ENCODE data around the gene APOL3. TPM values are rescaled to one million over a fixed set of nuclear protein-coding genes. Genes with fewer than 3 reads are reported as not detected.
"Not testable (repeated sequence)": the region's sequence is repeated elsewhere in the genome, so short reads cannot be mapped to it uniquely, and the experiment has no call there.

APOL3 gene
- total RNA-seq, 1 donor from 2014 or later, result 8.7 TPM

- ATAC-seq, result no peak
These were observed 32.6 kb upstream of the APOL3 start for GRCh38 chr22:36193171-36193570.

DNA sequence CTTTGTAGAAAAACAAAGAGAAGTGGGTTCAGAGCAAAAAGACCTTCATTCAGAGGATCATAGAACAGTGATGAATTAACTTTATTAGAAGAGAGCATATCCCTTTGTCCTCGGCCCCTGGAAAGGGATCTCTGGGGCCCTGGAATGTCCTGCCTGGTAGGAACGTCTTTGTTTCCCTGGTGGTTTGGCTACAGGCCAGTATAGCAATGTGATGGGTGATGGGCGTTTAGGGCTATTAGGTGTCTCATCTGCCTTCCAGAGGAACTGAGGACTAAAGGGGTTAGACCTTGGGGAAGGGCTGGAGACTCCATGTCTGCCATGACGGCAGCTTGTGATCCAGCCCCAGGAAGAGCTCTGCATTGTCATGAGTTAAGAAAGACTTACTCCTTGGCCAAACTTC is 32.0 kb upstream of the APOL3 start:
- ATAC-seq, result no peak

- no peak for ATAC-seq
These were observed 30.7 kb upstream of the APOL3 start for GRCh38 chr22:36191106-36191836.

DNA sequence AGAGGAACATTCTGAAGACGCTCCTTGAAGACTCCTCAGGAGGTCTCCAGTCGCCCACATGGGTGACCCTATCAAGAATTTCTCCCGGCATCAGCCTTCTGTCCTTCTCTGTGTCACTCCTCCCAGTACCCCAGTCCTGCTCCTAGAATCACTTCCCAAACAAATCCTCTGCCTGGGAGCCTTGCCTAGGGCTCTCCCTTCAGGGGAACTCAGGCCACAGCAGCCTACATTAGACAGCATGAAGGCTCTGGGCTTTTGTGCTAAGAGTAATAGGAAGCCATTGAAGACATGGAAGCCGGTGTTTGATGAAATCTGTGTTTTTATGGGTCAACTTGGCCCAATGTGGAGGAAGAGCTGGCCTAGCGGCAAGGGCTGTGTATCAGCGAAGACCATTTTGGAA is 27.3 kb upstream of the APOL3 start:
- not testable (repeated sequence) for ATAC-seq

GRCh38 chr22:36185828-36186624 is 25.5 kb upstream of the APOL3 start:
- no peak for ATAC-seq

- no peak for ATAC-seq
These were observed 24.0 kb upstream of the APOL3 start for GRCh38 chr22:36184433-36185025.

DNA sequence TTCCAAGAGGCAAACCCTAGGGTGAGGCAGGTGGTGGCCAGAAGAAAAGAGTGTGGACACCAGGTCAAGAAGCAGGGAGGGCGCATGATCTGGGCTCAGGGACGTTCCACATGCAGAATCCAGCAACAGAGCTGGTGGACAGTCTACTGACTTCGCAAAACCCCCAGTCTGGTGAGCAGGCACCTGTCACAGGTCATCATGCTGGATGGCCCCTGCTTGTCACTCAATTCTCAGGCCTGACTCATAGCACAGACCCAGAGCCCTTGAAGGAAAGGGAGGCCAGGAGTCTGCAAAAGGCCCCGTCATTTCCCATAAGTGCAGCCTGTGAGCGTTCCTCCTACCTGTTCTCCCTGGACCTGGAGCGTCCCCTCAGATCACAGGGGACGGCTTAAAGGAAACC is 22.9 kb upstream of the APOL3 start:
- no peak for ATAC-seq

DNA sequence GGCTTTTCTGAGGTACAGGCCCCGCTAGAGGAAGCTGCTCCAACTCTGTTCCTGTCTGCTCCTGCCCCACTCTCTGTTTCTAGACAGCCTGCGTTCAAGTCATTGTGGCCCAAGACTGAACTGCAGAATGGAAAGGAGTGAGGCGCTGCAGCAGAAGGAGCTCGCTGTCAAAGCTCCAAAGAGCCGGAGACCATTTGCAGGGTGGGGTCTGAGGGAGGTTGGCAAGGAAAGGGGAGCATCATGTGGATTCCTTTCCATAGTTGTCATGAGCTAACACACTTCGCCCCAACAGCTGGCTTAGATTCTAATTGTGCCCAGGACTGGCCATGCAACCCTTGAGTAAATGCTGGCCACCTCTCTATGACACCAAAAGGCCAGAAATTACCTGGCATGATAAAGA is 22.3 kb upstream of the APOL3 start:
- ATAC-seq, result no peak

- ATAC-seq, result no peak
These were observed 21.5 kb upstream of the APOL3 start for GRCh38 chr22:36182056-36182455.

DNA sequence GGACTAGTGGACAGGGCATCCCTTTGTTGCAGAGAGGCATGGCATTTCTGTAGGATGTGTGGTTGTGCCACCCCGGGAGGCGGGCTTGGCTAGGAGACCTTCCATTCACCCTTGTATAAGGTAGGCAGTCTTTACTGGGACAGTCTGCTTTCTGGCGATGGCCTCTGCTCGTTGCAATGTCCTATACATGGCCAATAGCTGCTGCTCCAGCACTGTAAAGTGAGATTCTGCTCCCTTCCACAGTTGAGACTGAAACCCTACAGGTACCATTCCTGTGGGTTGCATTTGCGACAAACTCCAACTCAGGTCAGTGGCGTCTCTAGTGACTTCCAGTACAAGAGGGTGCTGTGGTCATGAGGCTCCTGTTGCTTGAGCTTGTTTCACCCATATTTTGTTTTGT is 20.4 kb upstream of the APOL3 start:
- ATAC-seq, result no peak

DNA sequence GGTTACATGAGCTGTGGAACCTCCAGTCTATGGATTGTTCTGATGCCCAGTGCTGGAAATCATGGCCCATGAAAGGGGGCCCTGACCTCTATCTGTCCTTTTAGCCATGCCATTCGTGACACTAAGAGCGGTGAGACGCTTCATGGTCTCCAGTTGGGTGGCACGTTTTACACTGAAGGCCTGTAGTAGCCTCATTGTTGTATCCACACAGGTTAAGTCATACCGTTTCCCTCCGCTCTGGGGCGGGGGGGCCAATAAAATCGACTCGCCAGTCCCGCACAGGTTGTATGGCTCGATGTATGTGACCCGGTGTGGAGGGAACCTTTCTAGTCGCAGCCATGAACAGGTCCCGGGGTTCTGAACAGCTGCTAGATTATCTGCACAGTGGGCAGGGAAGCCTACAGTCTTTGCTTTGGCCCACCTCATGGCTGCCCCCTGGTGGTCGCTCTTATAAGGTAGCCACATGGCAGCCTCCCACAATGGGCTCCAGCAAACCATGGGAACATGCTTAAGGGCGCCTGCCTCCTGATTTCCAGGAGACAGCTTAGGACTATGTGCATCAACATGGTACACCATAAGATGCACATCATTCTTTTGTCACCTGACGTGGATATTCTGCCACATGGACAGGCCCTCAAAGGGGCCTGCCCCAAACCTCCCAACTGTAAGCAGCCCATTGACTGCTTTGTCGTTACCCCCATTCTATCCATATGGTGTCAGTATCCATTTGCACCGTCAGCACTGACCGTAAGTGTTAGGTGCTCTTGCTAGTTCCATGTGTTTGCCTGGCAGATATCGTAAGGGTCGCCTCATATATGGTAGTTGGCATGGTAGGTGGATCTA is 19.7 kb upstream of the APOL3 start:
- ATAC-seq, result peak; percentile 87

DNA sequence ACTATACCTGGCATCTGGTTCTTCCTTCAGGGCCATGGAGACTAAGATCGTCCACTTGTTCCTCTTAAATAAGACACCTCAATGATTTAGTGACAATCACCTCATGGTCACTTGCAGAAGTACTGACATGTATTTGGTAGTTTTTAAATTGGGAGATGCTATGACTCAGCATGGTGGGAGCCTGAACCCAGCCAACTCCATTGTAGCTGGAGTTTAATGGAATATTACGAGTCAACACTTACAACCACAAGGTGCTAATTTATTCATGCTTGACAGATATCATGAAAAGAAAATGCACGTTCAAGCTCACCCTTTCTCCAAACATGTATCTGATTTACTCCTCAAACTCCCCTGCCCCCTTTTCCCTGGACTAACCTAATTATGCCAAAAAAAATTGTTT is 16.6 kb upstream of the APOL3 start:
- ATAC-seq, result no peak

DNA sequence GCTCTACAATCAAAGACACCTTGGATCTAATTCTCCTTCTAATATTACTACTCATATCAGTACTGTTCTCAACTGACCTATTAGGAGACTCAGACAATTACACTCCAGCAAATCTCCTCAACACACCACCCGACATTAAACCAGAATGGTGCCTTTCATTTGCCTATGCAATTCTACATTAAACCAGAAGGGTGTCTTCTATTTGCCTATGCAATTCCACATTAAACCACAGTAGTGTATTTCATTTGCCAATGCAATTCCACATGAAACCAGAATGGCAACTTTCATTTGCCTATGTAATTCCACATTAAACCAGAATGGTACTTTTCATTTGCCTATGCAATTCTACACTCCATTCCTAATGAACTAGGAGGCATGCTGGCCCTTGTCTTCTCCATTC is 15.3 kb upstream of the APOL3 start:
- no peak for ATAC-seq

DNA sequence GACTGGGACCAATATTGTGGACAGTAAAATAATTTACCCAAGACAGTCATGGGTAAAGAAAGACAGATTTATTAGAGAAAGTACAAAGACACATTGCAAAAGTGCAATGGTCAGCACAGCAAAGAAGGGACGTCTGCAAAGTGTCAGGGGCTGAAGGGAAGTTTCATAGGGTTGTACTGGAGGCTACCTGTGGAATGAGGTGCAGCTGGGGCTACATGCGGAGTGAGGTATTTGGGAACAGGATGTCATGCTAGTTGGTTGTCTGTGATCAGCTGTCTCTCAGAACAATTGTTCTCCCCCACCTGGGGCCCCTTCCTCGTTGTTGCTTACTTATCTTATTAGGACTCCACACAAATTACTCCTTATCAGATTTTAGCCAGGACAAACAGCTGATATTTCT is 11.4 kb upstream of the APOL3 start:
- no peak for ATAC-seq

DNA sequence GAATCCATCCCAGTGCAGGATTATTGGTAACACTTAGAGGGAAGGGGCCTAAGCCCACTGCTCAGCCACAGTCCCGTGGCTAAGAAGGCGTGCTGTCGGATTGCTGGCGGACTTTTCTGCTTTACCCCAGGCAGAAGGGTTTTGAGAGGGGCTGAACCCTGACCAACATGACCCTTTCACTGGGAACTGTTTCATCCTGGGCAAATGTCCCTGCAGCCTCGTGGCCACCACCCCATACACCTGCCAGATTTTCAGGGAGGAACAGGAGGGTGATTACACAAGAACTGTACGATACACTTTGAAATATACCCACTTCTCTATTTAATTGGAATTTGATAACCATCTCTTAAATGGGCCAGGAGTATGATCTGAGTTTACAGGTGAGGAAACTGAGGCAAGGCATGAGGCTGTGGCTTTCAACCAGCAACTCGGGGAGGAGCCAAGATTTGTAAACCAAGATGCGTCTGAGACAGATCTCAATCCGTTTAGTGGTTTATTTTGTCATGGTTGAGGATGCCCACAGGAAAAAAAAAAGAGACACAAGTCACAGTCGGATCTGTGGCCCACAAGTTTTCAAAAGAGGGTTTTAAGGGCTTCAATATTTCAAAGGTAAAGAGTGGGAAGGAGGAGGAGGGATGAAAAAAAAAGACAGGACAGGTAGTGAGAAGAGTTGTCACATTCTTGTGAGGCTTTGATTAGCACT is 6.1 kb upstream of the APOL3 start:
- ATAC-seq, result no peak

GRCh38 chr22:36166086-36166485 is 5.5 kb upstream of the APOL3 start:
- ATAC-seq, result no peak

GRCh38 chr22:36165141-36165540 is 4.6 kb upstream of the APOL3 start:
- ATAC-seq, result no peak

GRCh38 chr22:36164621-36165020 is 4.1 kb upstream of the APOL3 start:
- ATAC-seq, result no peak

GRCh38 chr22:36163497-36163896 is 2.9 kb upstream of the APOL3 start:
- ATAC-seq, result no peak

DNA sequence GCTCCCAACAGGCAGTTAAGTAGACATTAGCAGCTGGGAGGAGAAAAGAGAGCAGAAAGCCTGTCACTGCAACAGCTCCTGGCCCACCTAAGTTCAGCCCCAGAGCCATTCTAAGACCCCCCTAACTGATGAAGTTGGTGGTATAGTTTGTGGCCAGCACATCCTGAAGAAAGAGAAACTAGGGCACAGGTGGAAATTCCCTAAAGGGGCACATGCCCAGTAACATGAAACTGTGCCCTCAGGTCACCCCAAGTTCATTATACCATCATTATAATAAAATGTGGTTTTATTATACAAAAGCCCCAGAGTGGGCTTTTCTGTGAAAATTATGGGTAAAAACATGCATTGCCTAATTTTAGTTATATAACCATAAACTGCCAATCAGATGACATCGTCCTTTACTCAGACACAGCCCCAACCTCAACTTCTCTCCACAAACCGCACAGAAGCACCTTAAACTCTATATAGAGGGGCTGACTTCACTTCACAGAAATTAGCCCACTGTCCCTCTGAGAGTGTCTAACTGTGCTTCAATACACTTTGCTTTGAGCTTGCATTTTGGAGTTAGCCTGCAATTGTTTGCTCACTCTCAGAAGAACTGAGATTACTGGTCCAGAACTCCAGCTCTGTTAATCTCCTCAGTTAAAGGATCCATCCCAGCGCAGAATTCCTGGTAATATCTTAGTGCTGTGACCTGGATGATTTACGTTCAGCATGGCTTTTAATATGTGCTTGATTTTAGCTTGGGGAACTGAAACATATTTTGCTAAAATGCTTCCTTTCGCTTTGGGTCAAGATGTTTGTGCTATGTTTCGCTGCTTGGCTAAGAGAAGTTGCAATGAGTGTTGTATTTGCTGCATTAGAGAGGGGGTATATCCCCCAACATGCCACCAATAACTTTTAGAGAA is 1.8 kb upstream of the APOL3 start:
- ATAC-seq, result no peak

DNA sequence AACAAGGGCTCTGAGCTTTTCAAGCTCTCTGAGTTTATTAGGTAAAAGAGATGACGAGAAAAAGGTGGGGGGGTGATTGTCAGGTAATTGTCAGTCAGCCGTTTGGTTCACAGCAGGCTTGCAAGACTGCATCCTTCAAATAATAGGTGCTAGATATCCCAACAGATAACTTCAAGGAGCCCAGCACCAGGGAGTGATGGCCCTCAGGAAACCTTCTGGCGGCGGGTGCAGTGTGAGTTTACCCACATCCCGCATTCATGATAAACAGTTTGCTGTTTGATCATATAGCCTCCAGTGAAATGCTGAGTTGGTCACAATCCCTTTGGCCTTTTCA is 1.2 kb upstream of the APOL3 start:
- ATAC-seq, result not testable (repeated sequence)
